ENCODE results near the gene GPC3.

- TF ChIP-seq CTCF (IDR thresholded peaks at IDR 0.05; ENCODE audit: low read length) (no peak), EZH2 (IDR thresholded peaks at IDR 0.05; ENCODE audit: borderline replicate concordance, low read length) (no peak)
Observed at GRCh38 chrX:133881007-133881406, 104.4 kb downstream of the GPC3 start.
